Measurements from ENCODE around the gene PHC3.
"Not testable (repeated sequence)": the region's sequence is repeated elsewhere in the genome, so short reads cannot be mapped to it uniquely, and the experiment has no call there.

PHC3 gene

DNA sequence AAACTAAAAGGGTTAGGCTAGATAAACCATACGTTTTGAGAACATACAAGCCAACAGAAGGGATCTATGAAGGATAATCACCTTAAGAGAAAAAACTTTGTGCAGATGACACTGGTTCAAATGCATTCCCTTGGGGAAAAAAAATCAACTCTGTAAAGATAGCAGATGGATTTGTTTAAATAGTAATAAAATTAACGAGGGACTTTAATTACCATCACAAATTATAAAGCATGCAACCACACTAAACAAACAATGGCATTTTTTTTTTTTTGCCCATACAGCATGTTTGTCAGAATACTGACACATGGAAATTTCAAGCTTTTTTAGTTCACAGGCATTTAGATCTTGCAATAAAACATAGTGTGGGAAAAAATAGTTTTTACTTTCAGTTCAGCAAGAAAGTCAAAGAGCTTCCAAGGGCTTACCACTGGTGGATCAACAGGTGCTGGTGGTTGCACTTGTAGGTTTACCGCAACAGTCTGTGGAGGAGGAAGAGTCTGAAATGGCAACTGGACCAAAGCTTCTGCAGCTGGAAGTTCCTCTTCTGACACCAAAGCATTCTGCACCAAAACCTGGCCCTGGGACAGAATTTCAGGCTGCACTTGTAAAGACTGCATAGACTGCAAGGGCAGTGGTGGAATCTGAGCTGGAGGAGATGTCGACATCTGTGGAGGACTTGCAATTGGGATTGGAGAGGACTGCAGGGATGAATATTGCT lies 53.1 kb downstream of the PHC3 start:
- peak; percentile 98 for DNase-seq

GRCh38 chr3:170117134-170117533 lies 64.4 kb downstream of the PHC3 start:
- DNase-seq: no peak

DNA sequence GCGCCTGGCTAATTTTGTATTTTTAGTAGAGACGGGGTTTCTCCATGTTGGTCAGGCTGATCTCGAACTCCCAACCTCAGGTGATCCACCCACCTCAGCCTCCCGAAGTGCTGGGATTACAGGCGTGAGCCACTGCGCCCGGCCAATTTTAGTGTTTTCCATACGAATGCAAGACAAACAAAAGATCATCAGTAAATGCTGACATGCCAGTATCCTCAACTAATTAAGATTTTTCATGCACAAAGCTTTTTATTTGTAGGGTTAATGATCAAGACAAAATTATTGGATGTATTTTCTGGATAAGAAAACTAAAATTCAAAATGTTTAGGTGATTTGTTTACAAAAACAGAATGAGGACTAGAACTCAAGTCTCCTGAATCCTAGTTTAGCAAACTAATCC lies 67.4 kb downstream of the PHC3 start:
- not testable (repeated sequence) for DNase-seq

DNA sequence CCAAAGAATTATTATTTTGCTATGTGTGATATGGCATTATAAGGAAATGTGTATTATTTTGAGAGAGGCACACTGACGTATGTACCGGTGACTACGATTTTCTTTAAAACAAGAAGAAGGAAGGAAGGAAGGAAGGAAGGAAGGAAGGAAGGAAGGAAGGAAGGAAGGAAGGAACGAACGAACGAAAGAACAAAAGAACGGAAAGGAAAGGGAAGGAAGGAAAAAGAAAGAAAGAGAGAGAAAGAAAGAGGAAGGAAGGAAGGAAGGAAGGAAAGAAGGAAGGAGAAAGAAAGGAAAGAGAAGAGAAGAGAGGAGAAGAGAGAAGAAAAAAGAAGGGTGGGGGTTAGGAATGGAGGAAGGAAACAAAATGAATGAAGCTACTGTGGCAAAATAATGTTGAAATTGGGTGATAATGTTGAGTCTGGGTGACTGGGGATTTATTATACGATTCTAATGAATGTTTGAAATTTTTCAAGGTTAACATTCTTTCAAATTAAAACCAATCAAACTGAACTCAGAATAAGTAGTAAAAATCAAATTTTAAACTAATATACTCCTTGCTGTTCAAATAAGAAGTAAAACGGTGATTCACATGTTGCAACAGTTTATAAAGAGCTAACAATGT lies 70.3 kb downstream of the PHC3 start:
- no peak for DNase-seq

DNA sequence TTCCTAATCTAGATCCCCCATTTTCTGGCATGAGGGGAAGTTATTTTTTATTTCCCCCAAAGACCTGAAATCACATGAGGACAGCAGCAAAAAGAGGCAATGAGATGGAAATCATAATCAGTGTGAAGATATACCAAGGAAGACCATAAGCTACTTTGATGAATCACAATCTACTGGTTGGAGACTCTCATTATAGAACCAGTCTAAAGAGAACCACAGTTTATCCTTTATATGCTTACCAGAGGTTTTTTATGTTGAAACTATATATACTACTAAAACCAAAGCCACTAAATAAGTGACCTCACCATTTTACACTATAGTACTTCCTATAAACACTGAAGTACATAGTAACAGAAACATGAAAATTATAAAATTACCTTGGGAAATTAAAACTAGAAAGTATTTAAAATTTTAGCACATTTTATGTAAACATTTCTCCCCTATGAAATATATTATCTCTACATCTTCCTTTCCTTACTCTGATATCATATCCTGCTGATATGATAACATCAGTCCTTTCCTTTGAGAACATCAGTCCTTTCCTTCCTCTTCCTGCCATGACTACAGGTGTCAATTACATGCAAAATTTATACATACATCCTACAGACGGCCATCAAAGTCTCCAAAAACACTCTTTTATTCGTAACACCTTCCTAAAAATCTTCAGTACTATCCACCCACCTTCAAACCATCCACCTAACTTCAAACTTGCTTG lies 71.8 kb downstream of the PHC3 start:
- DNase-seq: no peak

- DNase-seq: no peak
These were observed 72.6 kb downstream of the PHC3 start for GRCh38 chr3:170108955-170109354.

DNA sequence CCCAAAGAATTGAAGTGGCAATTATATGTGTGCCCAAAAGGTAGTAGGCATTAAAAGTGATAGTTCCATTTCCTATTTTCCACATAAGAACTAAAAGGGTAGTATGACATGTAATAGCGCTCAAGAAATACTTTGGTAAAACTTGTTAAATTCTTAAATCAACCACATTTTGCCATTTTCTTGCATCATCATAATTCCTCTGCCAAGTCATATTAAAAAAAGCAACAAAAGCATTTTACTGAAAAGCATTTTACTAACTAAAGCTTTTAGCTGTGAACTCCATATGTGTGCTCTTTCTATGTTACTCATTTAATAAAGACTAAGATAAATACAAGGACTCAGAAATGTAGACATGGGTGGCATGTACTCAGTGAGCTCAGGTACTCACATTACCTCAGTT lies 73.6 kb downstream of the PHC3 start:
- no peak for DNase-seq

DNA sequence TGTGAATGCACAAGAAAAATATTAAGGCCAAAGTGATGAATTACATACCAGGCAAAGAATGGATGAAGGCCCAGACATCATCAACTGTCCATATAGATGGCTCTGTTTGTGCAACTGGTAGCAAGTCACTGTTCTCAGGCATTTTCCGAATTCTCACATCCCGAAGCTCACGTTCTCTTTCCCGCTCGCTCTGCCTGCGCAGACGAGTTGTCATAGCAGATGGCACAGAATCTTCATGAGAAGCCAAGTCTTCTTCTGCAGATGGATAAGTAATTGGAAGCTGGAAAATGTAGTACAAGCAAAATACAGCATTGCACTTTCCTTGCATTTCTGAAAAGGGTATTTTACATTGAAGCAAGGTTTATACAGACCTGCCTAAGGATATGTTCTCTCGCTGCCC lies 79.1 kb downstream of the PHC3 start:
- no peak for DNase-seq

DNA sequence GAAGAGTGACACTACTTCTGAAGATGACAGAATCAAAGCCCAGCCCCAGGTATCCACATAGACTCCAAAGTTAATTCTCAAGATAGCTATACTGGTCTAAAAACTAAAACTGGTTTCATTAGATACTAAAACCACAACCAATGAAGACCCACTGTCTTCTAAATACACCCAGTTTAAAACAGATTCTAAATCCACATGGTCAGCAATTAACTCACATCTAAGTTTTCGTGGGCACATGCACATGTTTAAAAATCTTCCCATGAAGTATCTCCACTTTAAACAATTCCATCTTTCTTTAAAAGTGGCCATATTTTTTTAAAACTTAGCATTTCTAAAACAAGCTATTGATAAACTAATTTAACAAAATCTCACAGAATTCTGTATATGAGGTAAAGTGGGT lies 80.6 kb downstream of the PHC3 start:
- no peak for DNase-seq

DNA sequence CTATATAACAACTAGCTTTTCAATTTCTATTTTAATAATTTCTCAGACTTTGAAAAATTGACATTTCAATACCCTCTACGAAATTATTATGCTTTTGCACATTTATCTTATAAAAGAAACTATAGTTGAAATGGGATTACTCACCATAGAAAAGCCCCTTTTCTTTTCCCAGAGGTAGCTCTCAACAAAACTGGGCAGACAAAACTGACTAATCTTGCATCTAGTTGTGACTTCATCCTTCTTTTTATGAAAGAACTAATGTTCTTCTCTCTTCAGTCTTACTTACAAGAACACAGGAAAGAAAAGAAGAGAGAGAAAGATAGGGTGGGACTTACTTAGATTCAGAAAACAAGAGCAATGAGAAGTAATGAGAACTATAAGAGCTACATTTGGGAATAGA lies 82.8 kb downstream of the PHC3 start:
- no peak for DNase-seq

- DNase-seq: no peak
These were observed 85.2 kb downstream of the PHC3 start for GRCh38 chr3:170096342-170096741.

DNA sequence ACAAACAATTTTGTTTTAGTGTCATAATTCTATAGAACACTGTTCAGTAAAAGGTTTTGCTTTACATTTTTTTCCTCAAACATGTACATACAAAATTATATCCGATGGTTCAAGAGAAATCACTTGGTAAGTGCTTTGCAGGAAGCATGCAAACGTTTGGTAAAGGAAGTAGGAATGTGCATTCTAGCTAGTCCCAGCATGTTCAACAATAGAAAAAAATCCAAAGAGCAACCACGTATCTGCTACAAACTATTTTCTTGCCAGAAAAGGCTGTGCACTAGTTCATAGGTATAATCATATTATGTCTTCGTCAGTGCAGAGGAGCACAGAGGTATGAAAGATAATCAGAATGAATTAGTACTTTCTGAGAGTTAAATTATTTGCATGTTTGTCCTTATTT lies 85.8 kb downstream of the PHC3 start:
- no peak for DNase-seq

DNA sequence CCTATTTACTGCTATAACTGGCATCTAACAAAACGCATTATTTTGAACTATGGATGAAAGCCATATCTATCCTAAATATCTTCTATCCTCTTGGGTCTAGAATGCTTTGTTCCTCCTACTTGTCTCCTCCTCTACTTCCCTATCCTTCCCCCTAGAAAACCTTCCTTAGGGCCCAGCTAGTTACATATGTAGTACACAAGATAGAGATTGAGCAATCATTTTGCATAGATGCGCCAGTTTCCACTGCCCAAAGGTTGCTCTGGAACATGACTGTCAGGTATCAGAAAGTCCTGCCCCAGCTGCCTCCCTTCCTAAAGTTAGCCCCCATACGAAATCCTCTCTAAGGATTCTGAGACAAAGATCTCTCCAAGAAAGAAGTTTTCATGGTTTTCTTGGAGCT lies 88.6 kb downstream of the PHC3 start:
- no peak for DNase-seq

DNA sequence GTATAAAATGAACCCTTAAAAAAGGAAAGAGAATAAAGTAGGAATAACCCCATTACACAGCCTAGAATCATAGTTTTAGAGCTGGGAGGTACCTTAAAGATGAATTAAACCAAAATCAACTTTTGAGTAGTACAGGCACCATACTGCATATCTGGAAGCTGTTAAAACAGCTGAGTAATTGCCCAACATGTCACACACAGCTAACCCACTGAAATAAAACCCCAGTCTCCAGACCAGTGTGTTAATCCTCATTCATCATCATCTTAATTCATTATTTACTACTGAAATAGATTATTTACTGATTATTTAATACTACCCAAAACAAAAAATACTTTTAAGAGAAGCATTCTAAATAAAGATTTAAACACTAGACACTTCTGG lies 90.9 kb downstream of the PHC3 start:
- no peak for DNase-seq

- no peak for DNase-seq
These were observed 91.5 kb downstream of the PHC3 start for GRCh38 chr3:170089862-170090600.

- DNase-seq: no peak
These were observed 96.1 kb downstream of the PHC3 start for GRCh38 chr3:170085396-170085795.

GRCh38 chr3:170083343-170083742 lies 98.2 kb downstream of the PHC3 start:
- DNase-seq: no peak

- no peak for DNase-seq
These were observed 100.3 kb downstream of the PHC3 start for GRCh38 chr3:170081079-170081741.

- no peak for DNase-seq
These were observed 100.9 kb downstream of the PHC3 start for GRCh38 chr3:170080605-170081004.

- no peak for DNase-seq
These were observed 101.9 kb downstream of the PHC3 start for GRCh38 chr3:170079536-170080165.

DNA sequence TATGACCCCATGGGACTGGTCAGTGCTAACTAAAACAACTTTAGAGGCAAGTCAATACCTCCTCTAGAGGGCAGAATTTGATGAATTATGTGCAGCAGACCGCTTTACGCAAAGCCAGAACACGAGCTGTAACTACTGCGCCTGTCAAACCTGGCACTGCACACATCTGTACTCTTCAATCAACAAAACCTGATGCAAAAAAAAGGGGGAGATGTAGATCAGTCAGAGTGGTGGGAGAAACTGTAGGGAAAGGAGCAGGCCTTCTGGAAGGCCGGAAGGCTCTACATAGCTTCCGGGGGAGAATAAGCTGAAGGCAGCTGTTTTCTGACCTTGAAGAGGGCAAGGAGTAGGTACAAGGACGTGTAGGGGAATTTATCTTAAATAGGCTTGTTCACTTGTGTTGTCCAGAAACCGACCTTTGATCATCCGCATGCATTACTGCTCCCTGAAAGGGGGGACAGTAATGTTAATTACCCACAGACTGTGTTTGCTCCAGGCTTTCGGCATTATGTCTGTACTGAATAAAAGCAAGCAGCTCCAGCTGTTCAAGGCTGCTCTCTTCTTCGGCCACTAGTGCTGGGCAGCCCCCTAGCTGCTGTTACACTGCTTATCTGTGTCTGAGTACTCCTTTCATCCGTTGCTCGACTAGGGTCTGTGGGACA lies 102.8 kb downstream of the PHC3 start:
- no peak for DNase-seq

DNA sequence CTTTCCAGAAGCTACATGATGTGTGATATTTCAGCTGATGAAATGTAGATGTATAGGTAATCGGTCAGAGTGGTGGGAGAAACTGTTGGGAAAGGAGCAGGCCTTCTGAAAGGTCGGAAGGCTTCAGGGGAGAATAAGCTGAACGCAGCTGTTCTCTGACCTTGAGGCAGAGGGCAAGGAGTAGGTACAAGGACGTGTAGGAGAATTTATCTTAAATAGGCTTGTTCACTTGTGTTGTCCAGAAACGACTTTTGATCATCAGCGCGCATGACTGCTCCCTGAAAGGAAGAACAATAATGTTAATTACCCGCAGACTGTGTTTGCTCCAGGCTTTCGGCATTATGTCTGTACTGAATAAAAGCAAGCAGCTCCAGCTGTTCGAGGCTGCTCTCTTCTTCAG lies 104.2 kb downstream of the PHC3 start:
- no peak for DNase-seq
